GM19395 (cell line): ENCODE results near the gene TIMP1.

Experiments
- ATAC-seq: cut with Tn5 transposase; IDR thresholded peaks from one replicate; pipeline ENCODE4 v1.9.1; 2021; ENCODE audit warnings: mild to moderate bottlenecking, moderate library complexity; ENCODE audit not compliant: unreplicated experiment

The TIMP1 gene

DNA sequence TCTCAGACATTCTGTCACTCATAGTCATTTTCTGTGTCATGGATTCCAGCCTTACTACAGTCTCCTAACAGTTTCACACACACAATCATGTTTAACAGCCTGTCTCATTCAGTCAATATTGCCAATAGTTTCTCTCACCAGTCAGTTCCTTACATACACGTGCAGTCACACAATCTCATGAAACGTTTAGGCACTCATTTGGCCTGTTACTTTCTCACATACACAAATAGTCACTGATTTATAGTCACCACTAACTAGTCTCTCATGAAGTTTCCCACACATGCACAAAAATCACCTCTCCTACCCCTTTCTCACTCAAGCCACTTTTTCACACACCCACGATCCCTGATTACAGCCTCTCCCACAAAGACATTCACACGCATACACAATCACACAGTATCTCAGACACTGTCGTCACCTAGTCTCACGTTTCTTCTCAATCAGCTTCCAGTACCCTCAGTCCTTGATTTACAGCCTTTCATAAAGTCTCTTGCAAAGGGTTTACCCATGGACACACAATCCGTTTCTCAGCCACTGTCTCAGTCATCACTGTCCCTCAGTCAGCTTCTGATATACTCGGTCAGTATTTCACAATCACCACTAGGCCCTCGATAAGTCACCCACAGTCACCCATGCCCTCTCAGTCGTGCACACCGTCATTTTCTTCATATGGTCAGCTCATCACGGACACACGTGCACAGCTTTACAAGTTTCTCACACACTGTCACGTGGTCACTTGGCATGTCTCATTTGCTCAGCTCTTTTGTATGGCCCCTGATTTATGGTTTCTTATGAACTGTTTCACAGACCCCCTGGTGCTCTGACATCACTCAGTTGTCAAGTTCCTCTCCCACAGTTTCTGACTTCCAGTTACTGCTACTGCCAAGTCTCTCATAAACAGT is 51.7 kb downstream of the TIMP1 start:
- no peak for ATAC-seq

GRCh38 chrX:47634871-47635575 is 52.8 kb downstream of the TIMP1 start:
- ATAC-seq, result no peak
